ENCODE results near the gene OSTF1. TPM values are rescaled to one million over a fixed set of nuclear protein-coding genes. Genes with fewer than 3 reads are reported as not detected.

The OSTF1 gene
- total and polyA plus RNA-seq, 2 experiments from 2014 or later, result 34.9 to 70.9 TPM

DNA sequence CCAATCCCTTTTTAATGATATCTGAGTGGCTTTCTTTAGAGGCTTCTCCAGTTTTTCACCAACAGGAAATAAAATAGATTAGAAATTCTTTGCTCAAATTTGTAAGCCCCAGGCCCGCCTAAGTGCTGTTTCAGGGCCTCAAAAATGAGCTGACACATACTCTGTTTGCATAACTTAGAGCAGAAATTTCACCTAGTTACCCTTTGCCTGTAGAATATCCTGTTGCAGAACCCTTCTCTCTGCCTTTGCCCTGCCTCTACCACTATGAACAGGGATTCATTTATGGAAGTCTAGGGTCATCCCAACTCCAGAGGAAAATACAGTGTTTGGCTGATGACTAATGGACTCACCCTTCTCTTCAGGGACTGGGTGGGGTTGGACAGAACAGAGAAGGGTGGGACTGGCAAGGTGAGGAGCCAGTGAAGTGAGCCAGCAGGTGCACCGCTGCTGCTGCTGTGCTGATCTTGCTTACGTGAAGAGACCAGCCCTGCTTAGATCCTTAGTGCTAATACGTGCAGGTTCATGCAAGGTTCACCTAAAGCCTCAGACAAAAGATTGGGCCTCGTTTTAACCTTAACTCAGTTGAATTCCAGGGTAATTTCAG lies 22.8 kb downstream of the OSTF1 start:
- H3K79me2 ChIP-seq (ENCODE audit: insufficient read depth), result peaks cover 96% of the 10 kb centered on the region
- H3K4me2 ChIP-seq (ENCODE audit: unreplicated experiment), result no peak overlapping the region
- H3K27me3 ChIP-seq (replicated peaks; ENCODE audit: insufficient read depth), result no peaks in the 10 kb centered on the region
- H3F3A ChIP-seq (ENCODE audit: insufficient read depth), result no peaks in the 10 kb centered on the region
- no peak for TF ChIP-seq EZH2phosphoT487 (IDR thresholded peaks at IDR 0.05; ENCODE audit: insufficient read depth, low read depth)
- TF ChIP-seq EZH2 (IDR thresholded peaks at IDR 0.05; ENCODE audit: insufficient read depth, poor library complexity, severe bottlenecking), result no peak
- H3K9me2 ChIP-seq (ENCODE audit: insufficient read depth), result no peaks in the 10 kb centered on the region
- peaks cover 7% of the 10 kb centered on the region for H3K4me1 ChIP-seq (ENCODE audit: insufficient read depth)
- no peak overlapping the region for H3K9ac ChIP-seq
- 94 to 96% methylated on average over 5 of the region's 5 CpGs for WGBS, 2 experiments (ENCODE audit: low coverage in 1 of 2, low lambda C conversion rate in 2 of 2, missing lambda C conversion rate in 2 of 2)
- H2AFZ ChIP-seq, result no peak overlapping the region
- no peaks in the 10 kb centered on the region for H3K9me3 ChIP-seq (ENCODE audit: low read depth)
- H3K27ac ChIP-seq, result no peak overlapping the region
- no peaks in the 10 kb centered on the region for H4K20me1 ChIP-seq (ENCODE audit: insufficient read depth)
- H3K4me3 ChIP-seq, result no peak overlapping the region
- DNase-seq, result no peak
- H3K36me3 ChIP-seq (ENCODE audit: low read depth), result no peaks in the 10 kb centered on the region
- in situ Hi-C loops (cut with MboI), result no loop called here

DNA sequence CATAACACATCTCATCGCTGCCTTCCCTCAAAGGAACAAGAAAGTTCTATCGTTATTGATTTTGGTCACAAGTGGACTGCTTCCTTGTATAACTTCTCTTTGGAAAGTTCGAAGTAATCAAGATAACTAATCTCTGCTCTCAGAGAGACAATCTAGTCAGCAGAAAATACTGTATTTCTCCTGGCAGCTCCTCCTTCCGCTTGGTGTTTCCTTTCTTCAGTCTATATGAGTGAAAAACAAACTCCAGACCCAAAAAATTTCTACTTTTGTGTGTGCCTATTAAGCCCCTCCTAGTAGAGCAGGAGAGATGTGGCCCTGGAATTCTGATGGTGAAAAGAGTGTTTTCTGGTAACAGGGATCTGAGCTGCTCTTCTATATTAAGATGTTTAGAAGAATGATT lies 24.5 kb downstream of the OSTF1 start:
- Histone ChIP-seq H3K4me2 (ENCODE audit: unreplicated experiment) (no peak overlapping the region), H3K4me1 (ENCODE audit: insufficient read depth) (peaks cover 7% of the 10 kb centered on the region), H3K9ac (no peak overlapping the region), H3K27me3 (replicated peaks; ENCODE audit: insufficient read depth) (no peaks in the 10 kb centered on the region), H3F3A (ENCODE audit: insufficient read depth) (no peaks in the 10 kb centered on the region), H4K20me1 (ENCODE audit: insufficient read depth) (no peaks in the 10 kb centered on the region), H3K9me3 (ENCODE audit: low read depth) (no peaks in the 10 kb centered on the region), H2AFZ (no peak overlapping the region), H3K36me3 (ENCODE audit: low read depth) (no peaks in the 10 kb centered on the region), H3K79me2 (ENCODE audit: insufficient read depth) (peaks cover 96% of the 10 kb centered on the region), H3K9me2 (ENCODE audit: insufficient read depth) (no peaks in the 10 kb centered on the region; the same call in 1 of the 2 replicates), H3K4me3 (no peak overlapping the region), H3K27ac (no peak overlapping the region)
- TF ChIP-seq EZH2phosphoT487 (IDR thresholded peaks at IDR 0.05; ENCODE audit: insufficient read depth, low read depth) (no peak), EZH2 (IDR thresholded peaks at IDR 0.05; ENCODE audit: insufficient read depth, poor library complexity, severe bottlenecking) (no peak)
- in situ Hi-C loops (cut with MboI), result no loop called here
- 78 to 79% methylated on average over 4 of the region's 4 CpGs for WGBS, 2 experiments (ENCODE audit: low coverage in 1 of 2, low lambda C conversion rate in 2 of 2, missing lambda C conversion rate in 2 of 2)
- DNase-seq, result no peak

DNA sequence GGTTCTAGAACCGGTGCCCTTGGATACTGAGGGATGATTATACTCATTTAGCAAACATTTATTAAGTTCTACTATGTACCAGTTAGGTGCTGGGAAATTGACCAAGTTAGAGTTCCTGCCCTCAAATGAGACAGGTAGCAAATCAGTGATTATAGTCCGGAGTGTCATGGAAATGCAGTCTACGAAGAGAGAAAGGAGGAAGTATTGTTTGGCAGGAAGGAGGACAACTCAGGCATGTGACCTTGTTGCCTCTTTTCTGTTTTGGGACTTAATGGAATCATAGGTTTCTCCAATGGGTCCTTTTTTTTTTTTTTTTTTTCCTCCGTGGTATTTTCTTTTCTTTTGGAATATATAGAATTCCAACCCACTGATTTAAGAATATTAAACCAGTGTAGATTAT lies 28.0 kb downstream of the OSTF1 start:
- no peak for DNase-seq
- Histone ChIP-seq H3K4me3 (no peak overlapping the region), H3K4me2 (ENCODE audit: unreplicated experiment) (no peak overlapping the region), H3K27me3 (replicated peaks; ENCODE audit: insufficient read depth) (no peaks in the 10 kb centered on the region), H3K4me1 (ENCODE audit: insufficient read depth) (no peaks in the 10 kb centered on the region), H3K36me3 (ENCODE audit: low read depth) (no peaks in the 10 kb centered on the region), H4K20me1 (ENCODE audit: insufficient read depth) (no peaks in the 10 kb centered on the region), H3F3A (ENCODE audit: insufficient read depth) (no peaks in the 10 kb centered on the region), H3K9me2 (ENCODE audit: insufficient read depth) (no peaks in the 10 kb centered on the region; the same call in 1 of the 2 replicates), H3K79me2 (ENCODE audit: insufficient read depth) (peaks cover 88% of the 10 kb centered on the region), H3K27ac (no peak overlapping the region), H2AFZ (no peak overlapping the region), H3K9me3 (ENCODE audit: low read depth) (no peaks in the 10 kb centered on the region), H3K9ac (no peak overlapping the region)
- 91 to 95% methylated on average over 4 of the region's 4 CpGs for WGBS, 2 experiments (ENCODE audit: low coverage in 1 of 2, low lambda C conversion rate in 2 of 2, missing lambda C conversion rate in 2 of 2)
- in situ Hi-C loops (cut with MboI), result no loop called here
- TF ChIP-seq EZH2phosphoT487 (IDR thresholded peaks at IDR 0.05; ENCODE audit: insufficient read depth, low read depth) (no peak), EZH2 (IDR thresholded peaks at IDR 0.05; ENCODE audit: insufficient read depth, poor library complexity, severe bottlenecking) (no peak)

DNA sequence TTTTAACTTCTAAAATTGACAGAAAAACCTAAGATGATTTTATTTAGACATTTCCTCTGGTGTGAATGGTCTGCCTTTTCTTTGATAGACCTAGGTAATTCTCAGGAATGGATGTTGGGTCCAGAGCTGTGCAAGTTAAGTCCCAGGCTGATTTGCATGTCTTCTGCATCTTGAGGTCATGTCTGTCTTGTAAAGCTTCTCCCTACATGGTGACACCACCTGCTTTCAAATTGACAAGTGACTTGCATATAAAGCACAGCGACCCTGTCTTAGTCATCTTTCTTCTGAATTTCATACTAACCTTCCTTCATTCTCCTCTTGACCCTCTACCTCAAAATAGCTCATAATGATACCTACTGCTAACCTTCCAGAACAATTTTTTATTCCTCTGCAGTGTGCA lies 29.2 kb downstream of the OSTF1 start:
- H4K20me1 ChIP-seq (ENCODE audit: insufficient read depth), result no peaks in the 10 kb centered on the region
- no peaks in the 10 kb centered on the region for H3K4me1 ChIP-seq (ENCODE audit: insufficient read depth)

More for the DNA sequence above, 29.2 kb downstream of the OSTF1 start:
- WGBS, 2 experiments (ENCODE audit: low coverage in 1 of 2, low lambda C conversion rate in 2 of 2, missing lambda C conversion rate in 2 of 2), result 100% methylated on average over 1 of the region's 1 CpG
- no peaks in the 10 kb centered on the region for H3K36me3 ChIP-seq (ENCODE audit: low read depth)
- H3K27ac ChIP-seq, result no peak overlapping the region
- TF ChIP-seq EZH2 (IDR thresholded peaks at IDR 0.05; ENCODE audit: insufficient read depth, poor library complexity, severe bottlenecking) (no peak), EZH2phosphoT487 (IDR thresholded peaks at IDR 0.05; ENCODE audit: insufficient read depth, low read depth) (no peak)
- H3K4me3 ChIP-seq, result no peak overlapping the region
- no peaks in the 10 kb centered on the region for H3F3A ChIP-seq (ENCODE audit: insufficient read depth)
- DNase-seq, result no peak
- peaks cover 75% of the 10 kb centered on the region for H3K79me2 ChIP-seq (ENCODE audit: insufficient read depth)
- H3K9me3 ChIP-seq (ENCODE audit: low read depth), result no peaks in the 10 kb centered on the region
- H3K4me2 ChIP-seq (ENCODE audit: unreplicated experiment), result no peak overlapping the region
- no peak overlapping the region for H2AFZ ChIP-seq
- in situ Hi-C loops (cut with MboI), result no loop called here
- no peak overlapping the region for H3K9ac ChIP-seq
- no peaks in the 10 kb centered on the region; the same call in 1 of the 2 replicates for H3K9me2 ChIP-seq (ENCODE audit: insufficient read depth)
- H3K27me3 ChIP-seq (replicated peaks; ENCODE audit: insufficient read depth), result no peaks in the 10 kb centered on the region

Measured in GM23248 (cell line).